GM19468 (cell line): ENCODE data around the gene USP6NL.

ENCODE experiments used
- ATAC-seq: cut with Tn5 transposase; IDR thresholded peaks from one replicate; pipeline ENCODE4 v1.9.1; 2021; ENCODE audit warnings: mild to moderate bottlenecking, moderate library complexity, moderate number of reproducible peaks; ENCODE audit not compliant: unreplicated experiment; ENCODE audit errors: extremely low read depth

Gene USP6NL

GRCh38 chr10:11560076-11560709 is 51.3 kb downstream of the USP6NL start:
- ATAC-seq = peak; percentile 61

DNA sequence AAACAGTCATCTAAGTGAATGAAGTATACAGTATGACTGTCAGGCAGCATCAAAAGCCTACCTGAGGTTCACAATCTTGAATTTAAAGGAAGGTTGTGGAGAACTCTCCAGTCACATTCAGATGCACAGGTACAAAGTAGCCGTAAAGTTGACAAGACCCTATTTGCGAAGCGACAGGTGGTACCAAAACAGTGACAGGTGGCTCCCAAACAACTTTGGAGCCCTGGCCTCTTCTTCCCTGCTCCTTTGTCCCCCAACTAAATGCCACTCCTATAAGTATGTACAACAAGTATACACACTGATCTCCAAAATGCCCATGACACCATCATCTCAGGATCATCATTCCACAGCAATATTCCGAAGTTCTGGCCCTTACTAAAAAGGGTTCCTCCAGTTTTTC is 53.5 kb downstream of the USP6NL start:
- ATAC-seq = no peak

GRCh38 chr10:11557513-11557912 is 53.9 kb downstream of the USP6NL start:
- no peak for ATAC-seq

DNA sequence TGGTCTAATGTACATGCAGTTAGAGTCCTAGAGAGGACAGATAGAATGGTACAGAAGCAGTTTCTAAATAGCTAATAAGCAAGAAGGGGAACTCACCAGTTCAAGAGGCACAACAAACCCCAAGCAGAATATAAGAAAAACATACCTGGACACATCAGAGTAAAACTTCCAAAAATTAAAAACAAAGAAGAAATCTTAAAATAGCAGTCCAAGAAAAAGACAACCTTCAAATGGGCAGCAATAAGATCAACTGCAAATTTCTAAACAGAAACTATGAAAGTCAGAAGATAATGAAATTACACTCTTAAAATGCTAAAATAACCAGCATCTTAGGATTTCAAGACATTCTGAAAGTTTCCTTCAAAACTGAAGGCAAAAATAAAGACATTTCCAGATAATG is 55.9 kb downstream of the USP6NL start:
- ATAC-seq = no peak

DNA sequence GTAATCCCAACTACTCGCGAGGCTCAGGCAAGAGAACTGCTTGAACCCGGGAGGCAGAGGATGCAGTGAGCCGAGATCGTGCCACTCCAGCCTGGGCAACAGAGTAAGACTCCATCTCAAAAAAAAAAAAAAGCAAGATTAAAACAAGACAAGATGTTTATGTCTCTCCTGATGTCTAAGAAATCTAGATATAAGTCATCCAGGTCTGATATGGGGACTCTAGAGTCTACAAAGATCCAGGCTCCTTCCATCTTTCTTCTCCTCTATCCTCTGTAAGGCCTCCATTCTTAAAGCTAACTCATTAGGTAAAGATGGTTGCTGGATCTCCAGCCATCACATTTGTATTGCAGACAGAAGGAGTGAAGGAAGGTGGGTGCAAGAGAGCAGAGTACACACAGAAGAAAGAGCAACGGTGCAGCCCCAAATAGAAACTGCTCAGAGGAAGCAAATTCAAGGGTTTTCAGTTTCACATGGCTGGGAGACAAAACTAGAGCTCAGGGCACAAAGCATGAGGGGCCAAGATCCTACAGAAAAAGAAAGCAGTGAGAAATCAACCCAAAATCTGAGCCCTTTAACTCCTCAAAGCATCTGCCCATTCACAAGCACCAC is 57.6 kb downstream of the USP6NL start:
- peak; percentile 31 for ATAC-seq

GRCh38 chr10:11551916-11552602 is 59.4 kb downstream of the USP6NL start:
- ATAC-seq = no peak

- no peak for ATAC-seq
Observed at GRCh38 chr10:11551104-11551503, 60.3 kb downstream of the USP6NL start.

- no peak for ATAC-seq
Observed at GRCh38 chr10:11548768-11549099, 62.7 kb downstream of the USP6NL start.

GRCh38 chr10:11548065-11548767 is 63.2 kb downstream of the USP6NL start:
- no peak for ATAC-seq

DNA sequence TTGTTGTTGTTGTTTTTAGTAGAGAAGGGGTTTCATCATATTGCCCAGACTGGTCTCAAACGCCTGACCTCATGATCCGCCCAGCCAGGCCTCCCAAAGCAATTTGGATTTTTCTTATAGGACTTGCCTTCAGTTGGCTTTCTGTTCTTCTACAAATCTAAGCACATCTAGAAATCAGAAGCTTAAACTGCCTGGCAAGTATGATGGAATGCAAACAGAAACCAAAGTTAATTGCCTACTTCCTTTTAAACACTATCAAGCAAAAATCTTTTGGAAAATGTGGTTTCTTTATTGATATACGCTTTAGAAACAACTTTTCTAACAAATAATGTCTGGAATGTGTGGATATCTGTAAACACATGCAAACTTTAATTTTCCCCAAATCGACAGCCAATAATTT is 64.9 kb downstream of the USP6NL start:
- no peak for ATAC-seq

DNA sequence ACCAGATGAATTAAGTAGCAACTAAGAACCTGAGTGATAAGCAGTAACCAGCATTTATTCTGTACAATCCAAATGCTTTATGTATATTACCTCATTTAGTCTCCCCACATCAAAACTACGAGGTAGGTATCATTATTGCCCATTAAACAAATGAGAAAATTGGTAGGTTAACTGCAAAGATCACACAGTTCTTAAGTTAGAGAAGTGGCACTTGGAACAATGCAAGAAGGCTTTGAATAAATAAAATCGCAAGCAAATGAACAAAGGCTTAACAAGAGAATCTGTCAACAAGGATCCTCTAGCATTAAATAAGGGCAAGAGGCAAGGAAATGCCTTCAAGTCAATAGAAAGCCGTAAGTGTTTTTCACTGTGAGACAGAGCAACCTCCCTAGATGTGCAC is 70.2 kb downstream of the USP6NL start:
- ATAC-seq = no peak

DNA sequence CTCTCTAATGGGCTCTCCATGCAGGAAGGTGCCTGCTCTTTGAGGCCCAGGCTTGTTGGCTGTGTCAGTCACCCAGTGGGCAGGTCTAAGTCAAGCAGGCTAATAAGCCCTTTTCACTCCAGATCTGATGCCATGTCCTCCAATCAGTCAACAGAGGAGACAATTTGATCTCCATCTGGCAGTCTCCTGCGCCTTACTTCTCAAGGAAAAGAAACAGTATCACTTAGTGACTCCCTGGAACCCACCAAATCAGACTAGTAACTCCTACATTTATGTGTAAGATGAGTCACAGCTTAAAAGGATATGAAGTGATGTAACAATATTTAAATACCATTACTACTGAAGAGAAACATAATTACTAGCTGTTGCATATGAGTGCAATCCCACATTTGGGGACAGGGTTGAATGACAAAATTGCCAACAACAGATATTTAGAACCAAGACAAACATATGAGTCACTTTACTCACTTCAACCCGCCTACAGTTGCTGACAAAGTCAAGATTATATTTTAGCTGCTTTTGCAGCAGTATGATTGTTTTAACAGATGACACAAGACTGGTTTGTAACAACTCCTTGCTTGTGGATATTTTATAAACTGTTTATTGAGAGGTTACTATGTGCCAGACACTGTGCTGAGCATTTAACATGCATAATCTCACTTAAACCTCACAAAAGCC is 72.1 kb downstream of the USP6NL start:
- no peak for ATAC-seq

DNA sequence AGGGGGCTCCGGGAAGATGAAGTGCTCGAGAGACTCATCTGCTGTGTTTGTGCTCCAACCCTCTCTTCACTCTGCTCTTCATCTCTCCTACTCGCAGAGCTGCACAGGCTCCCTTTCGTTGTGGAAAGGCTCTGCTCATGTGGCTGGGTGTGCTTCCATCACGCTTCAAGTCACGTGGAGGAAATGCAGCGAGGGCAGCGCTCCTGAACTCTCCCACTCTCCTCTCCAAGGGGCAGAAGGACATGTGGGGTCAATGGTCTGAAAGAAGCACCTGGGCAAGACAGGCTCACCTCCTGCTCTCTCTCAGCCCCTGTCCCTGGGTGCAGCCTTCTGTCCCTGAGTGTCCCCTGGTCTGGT is 72.6 kb downstream of the USP6NL start:
- no peak for ATAC-seq

- ATAC-seq = no peak
Observed at GRCh38 chr10:11536228-11536627, 75.2 kb downstream of the USP6NL start.

- no peak for ATAC-seq
Observed at GRCh38 chr10:11535346-11535959, 76.0 kb downstream of the USP6NL start.

DNA sequence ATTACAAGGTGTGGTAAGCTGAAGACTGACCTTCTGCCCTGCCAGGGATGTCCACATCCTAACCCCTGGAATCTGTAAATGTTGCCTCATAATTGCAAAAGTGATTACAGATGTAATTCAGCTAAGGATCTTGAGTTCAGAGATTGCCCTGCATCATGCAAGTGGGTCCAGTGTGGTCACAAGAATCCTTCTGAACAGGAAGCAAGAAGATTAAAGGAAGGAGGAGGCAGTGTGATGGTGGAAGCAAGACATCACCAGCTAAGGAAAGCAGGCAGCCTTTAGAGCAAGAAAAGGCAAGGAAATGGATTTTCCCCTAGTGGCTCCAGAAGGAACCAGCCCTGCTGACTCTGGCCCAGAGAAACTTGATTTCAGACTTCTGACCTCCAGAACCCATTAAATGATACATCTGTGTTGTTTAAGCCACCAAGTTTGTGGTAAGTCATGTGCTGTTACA is 78.1 kb downstream of the USP6NL start:
- ATAC-seq = no peak

GRCh38 chr10:11532306-11532705 is 79.1 kb downstream of the USP6NL start:
- no peak for ATAC-seq

DNA sequence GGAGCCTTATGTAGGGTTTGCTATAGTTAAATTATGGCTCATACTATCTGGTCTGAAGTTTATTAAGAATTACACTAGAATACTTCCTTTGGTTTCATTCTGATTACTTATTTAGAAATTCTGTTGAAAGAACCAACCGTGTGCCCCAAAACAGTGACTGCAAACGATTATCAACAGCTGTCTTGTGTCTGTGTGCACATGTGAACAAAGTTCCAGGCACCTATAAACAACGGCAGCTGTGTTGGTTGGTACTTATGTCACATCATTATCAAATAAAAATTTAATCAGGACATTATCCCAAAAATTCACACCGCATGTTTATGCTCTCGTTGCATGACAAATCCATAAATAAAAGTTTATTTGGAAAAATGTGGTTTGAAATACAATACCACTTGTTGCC is 80.6 kb downstream of the USP6NL start:
- ATAC-seq = no peak

DNA sequence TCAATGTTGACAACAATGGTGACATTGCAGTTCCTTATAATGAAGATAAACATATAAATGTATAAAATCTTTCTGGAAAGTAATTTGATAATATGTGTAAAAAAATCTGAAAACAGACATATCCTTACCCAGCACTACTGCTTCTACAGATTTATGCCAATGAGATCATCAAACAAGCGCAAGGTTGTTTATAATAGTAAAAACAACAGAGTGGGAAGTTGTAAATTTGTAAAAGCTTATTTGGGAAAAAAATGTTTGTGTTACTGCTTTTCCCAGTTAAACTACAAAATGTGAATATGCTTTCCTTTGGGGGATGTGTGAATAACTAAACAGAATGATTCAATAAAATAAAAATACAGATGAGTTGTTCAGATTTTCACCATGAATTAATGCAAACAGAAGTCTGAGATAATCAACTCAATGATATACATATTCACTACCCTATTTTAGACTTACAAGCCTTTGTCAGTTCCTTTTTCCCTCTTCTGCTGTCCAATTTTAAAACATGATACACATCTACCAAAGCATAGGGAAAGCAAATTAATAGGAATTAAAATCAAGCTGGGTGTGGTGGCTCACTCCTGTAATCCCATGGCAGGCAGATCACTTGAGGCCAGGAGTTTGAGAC is 82.1 kb downstream of the USP6NL start:
- ATAC-seq = no peak

- no peak for ATAC-seq
Observed at GRCh38 chr10:11528286-11528685, 83.2 kb downstream of the USP6NL start.
